ENCODE data around the gene SLC12A7.

GRCh38 chr5:1121891-1122290 is 10.0 kb upstream of the SLC12A7 start:
- TF ChIP-seq CTCF (IDR thresholded peaks at IDR 0.05), result no peak
- TF ChIP-seq POLR2A (IDR thresholded peaks at IDR 0.05), result no peak
